ENCODE results near the gene IFRD2.
"Not testable (repeated sequence)": the region's sequence is repeated elsewhere in the genome, so short reads cannot be mapped to it uniquely, and the experiment has no call there.

Gene IFRD2

DNA sequence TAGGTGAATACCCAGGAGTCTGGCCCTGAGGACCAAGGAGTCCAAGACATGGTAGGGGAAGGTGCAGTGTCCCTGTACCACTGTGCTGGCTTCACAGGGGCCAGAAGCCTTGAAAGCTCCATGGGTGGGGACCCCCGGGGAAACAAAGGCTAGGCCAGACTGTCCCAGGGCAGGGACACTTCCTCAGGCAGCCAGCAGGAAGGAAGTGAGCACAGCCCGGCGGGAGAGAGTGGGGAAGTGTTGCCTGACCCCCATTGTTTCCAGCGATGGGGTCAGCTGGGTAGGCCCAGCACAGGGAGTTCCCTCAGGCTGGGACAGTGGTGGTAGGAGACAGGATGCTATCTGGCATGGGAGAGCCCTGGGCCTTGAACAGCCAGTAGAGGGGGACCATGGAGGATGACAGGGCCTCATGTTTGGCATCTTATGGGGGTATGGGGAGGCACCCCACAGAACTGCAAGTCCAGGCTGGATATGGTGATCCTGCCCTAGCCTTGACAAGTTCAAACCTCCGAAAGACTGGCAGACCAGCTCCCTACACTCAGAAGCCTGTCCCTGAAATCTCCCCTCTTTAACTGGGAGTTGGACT, 31.5 kb upstream of the IFRD2 start:
- no peak for DNase-seq

DNA sequence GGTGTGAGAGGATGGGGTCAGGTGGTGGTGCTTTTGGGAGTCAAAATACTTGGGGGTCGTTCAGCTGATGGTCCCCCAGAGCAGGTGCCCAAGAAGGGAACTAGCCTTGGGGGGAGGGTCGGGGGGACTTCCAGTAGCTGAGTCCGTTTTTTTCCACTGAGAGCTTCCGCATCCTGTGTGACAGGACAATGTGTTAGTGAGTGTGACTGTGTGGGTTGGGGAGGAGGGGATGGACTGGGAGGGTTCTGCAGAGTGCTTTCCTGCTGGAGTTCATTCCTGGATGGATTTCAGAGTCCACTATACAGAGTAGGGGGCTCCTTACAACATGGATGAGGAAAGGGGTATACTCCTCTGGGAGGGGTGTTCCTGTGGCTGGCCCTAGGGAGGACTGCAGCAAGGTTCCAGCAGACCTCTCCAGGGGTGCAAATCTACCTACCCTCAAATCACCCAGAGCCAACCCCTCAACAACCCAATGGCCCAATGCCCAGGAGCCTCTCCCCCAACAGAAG, 30.9 kb upstream of the IFRD2 start:
- no peak for DNase-seq

DNA sequence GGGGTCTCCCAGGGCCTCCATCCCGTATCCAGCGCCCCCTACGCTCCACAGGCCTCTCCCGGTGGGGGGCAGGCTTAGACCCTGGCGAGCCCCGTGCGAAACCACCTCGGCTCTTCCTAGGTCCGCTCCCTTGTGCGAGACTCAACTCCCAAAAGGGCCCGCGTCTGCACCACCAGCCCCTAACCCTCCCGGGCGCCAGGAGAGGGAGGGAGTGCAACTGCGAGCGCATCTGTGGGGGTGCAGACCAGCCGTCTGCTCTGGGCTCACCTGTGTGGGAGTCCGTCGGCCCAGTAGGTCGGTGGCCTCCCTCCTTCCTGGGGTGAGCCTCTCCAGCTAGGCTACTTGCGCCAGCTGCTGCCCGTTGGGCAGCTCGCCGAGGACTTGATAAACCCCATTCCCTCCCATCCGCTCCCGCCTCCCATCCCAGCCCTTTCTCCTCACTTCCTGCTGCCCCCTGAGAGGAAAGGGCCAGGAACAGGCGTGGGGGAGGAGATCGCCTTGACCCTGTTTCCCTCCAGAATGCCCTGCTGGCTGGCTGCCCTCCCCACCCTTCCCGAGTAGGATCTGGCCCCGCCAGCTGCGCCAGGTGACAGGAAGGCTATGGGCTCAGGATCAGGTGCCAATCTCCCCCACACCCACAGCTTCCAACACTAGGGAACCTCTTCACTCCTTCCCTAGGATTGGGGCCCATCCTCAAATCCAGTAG, 30.3 kb upstream of the IFRD2 start, which contains the start of gene HYAL2:
Gene HYAL2, minus strand, starts transcription at position 360 of the 706 bp plus-strand sequence. CDS start 2,256 bp downstream, outside the sequence.
- no peak for DNase-seq

- no peak for DNase-seq
These were observed 29.8 kb upstream of the IFRD2 start for GRCh38 chr3:50322115-50322385.

- DNase-seq: peak; percentile 58 to 89 (median 71)
These were observed 29.3 kb upstream of the IFRD2 start for GRCh38 chr3:50321336-50322114.

- peak in 3 of 5 experiments; percentile 41 to 78 (median 43) for DNase-seq
These were observed 28.7 kb upstream of the IFRD2 start for GRCh38 chr3:50320853-50321335.

GRCh38 chr3:50319894-50320625, 27.8 kb upstream of the IFRD2 start:
- DNase-seq: no peak

GRCh38 chr3:50319181-50319893, 27.1 kb upstream of the IFRD2 start:
- DNase-seq: no peak

DNA sequence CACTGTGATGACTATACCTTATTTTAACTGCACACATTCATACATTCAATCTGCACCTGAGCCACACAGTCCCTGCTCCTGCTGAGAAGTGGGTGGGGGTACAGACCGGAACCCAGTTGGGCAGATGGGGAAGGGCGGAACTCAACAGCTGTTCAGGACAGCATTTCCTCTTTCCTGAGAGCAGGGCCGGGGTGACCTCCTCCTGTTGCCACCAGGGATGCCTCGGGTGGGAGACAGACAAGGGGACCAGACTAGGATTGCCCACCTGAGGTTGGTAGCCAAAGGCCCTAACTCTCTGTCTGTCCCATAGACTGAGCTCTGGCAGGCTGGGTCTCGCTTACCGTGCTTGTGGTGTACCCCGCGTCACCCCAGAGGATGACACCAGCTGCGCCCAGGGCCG, 26.4 kb upstream of the IFRD2 start:
- DNase-seq: no peak

DNA sequence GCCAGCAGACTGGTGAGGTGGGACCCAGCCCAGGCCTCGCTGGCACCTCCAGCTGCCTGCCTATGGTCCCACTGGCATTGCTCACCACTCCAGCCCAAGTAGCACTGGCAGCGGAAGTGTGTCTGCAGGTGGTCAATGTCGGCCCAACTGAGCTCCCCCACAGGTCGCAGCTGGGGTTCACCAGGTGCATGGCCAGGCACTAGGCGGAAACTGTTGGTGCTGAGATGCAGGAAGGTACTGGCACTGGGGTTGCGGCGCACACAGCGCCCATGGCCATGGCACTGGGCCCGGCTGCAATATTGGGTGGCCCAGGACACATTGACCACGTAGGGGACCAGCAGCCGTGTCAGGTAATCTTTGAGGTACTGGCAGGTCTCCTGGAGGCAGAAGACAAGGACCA, 25.9 kb upstream of the IFRD2 start:
- DNase-seq: no peak

GRCh38 chr3:50317300-50317699, 25.1 kb upstream of the IFRD2 start:
- no peak for DNase-seq

GRCh38 chr3:50316657-50317242, 24.5 kb upstream of the IFRD2 start:
- DNase-seq: peak in 4 of 5 experiments; percentile 47 to 83 (median 60)

DNA sequence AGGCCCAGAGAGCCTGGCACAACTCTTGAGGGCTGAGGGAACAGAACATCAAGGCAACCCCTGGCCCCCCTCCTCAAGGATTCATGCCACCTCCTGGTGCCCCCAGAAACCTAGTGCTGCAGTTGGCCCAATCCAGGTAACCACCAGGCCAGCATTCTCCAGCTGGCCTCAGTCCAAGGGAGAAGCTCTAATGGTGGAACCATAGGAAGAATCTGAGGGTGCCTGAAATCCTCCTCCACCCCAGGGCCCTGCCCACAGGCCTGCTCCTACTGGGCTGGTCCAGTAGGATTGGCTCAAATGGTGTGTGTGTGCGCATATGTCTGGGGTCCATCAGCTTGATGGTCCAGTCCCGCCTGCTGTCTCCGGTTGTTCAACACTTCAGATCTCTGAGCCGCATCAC, 22.6 kb upstream of the IFRD2 start:
- no peak for DNase-seq

GRCh38 chr3:50314342-50314741, 22.1 kb upstream of the IFRD2 start:
- no peak for DNase-seq

DNA sequence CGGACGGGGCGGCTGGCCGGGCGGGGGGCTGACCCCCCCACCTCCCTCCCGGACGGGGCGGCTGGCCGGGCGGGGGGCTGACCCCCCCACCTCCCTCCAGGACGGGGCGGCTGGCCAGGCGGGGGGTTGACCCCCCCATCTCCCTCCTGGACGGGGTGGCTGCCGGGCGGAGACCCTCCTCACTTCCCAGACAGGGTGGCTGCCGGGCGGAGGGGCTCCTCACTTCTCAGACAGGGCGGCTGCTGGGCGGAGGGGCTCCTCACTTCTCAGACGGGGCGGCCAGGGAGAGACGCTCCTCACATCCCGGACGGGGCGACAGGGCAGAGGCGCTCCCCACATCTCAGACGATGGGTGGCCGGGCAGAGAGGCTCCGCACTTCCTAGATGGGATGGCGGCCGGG, 19.8 kb upstream of the IFRD2 start:
- not testable (repeated sequence) for DNase-seq

GRCh38 chr3:50304601-50305000, 12.4 kb upstream of the IFRD2 start:
- no peak for DNase-seq

- DNase-seq: no peak
These were observed 11.0 kb upstream of the IFRD2 start, which contains the start of gene HYAL1 for GRCh38 chr3:50303013-50303815. TSS of gene HYAL1 (minus strand) at chr3:50303574. CDS start at chr3:50302956, 618 bp downstream.

GRCh38 chr3:50302095-50303012, 10.1 kb upstream of the IFRD2 start:
- DNase-seq: no peak

- DNase-seq: no peak
These were observed 8.5 kb upstream of the IFRD2 start for GRCh38 chr3:50300681-50301254.

Measured in T-helper 2 cell (primary cell).